K562 (cell line): ENCODE measurements around the gene OCEL1. TPM values are rescaled to one million over a fixed set of nuclear protein-coding genes. Genes with fewer than 3 reads are reported as not detected.
"Not testable (repeated sequence)": the region's sequence is repeated elsewhere in the genome, so short reads cannot be mapped to it uniquely, and the experiment has no call there.

Source experiments
- ATAC-seq: fragments of 200-7000 bp; cut with Tn5 transposase; 3 replicates; pipeline ENCODE4 v1.9.1; 2020; ENCODE audit warnings: moderate library complexity
- BruUV-seq: library from RNA; stranded (reverse); fragments of 400-500 nt; replicated peaks from 2 replicates; lab custom pipeline; 2021; lab: Mats Ljungman, UMichigan
- CTCF ChIA-PET: fragments of 300-600 bp; formaldehyde crosslinking; extraction: SDS; loops from one replicate; lab custom pipeline; 2021; ENCODE audit warnings: low intra/inter-chr PET ratio; lab: Yijun Ruan, JAX
- POLR2A ChIA-PET: fragments of 300-600, 350-650 bp; sonication (Branson Sonifier 250); formaldehyde crosslinking; extraction: SDS; loops from one replicate; lab custom pipeline; 2021; ENCODE audit warnings: antibody characterized with exemption, inconsistent platforms; lab: Yijun Ruan, JAX
- DNase-seq, 4 experiments: peaks; one replicate each; pipeline versions ENCODE4 v3.0.0 to v3.0.0-alpha.2; 2011 to 2018; ENCODE audit warnings: low spot score in 3 of 4, mixed read lengths in 3 of 4; ENCODE audit errors: extremely low read depth in 1 of 4
- FAIRE-seq: peaks from 2 replicates; lab custom pipeline; 2011; peaks lifted over from hg19 to GRCh38; lab: Jason Lieb, UNC
- H2AFZ ChIP-seq: 2 replicates; pipeline ENCODE4 v1.6.0; 2011; ENCODE audit warnings: low read depth, low read length, control low read depth, inconsistent platforms
- H3K27ac ChIP-seq: fragments of 200-600 bp; 3 replicates; pipeline ENCODE4 v1.8.0; 2011; ENCODE audit warnings: low read depth, mild to moderate bottlenecking, control low read depth, inconsistent platforms, low read length, moderate library complexity, mixed read lengths; ENCODE audit errors: extremely low read depth
- H3K27me3 ChIP-seq, 2 experiments: fragments of 300-600 bp in 1 of 2; 2 replicates in 1 of 2; 3 replicates in 1 of 2; pipeline versions ENCODE4 v1.6.0 to v1.8.0; 2011; ENCODE audit warnings: inconsistent platforms in 2 of 2, low read length in 2 of 2, mild to moderate bottlenecking in 1 of 2, mixed read lengths in 1 of 2, moderate library complexity in 1 of 2; ENCODE audit not compliant: control insufficient read depth in 2 of 2, insufficient read depth in 2 of 2
- H3K36me3 ChIP-seq: fragments of 300-600 bp; 3 replicates; pipeline ENCODE4 v1.8.0; 2011; ENCODE audit warnings: mild to moderate bottlenecking, low read length, inconsistent platforms; ENCODE audit not compliant: control insufficient read depth, insufficient read depth
- H3K4me1 ChIP-seq, 2 experiments: fragments of 200-600 bp in 1 of 2; replicated peaks in 1 of 2; 2 replicates in 1 of 2; 3 replicates in 1 of 2; pipeline versions ENCODE4 v1.5.1 to v1.8.0; 2011; ENCODE audit warnings: inconsistent platforms in 2 of 2, low read length in 2 of 2, mild to moderate bottlenecking in 1 of 2, mixed read lengths in 1 of 2, moderate library complexity in 1 of 2; ENCODE audit not compliant: control insufficient read depth in 2 of 2, insufficient read depth in 2 of 2
- H3K4me2 ChIP-seq: 2 replicates; pipeline ENCODE4 v1.6.1; 2011; ENCODE audit warnings: low read length, control low read depth, inconsistent platforms, mixed read lengths; ENCODE audit not compliant: insufficient read depth
- H3K4me3 ChIP-seq: fragments of 200-600 bp; sonication (generic), shearing (Covaris generic); 2 replicates; pipeline ENCODE4 v1.5.1; 2016; ENCODE audit warnings: control low read depth, inconsistent platforms
- H3K79me2 ChIP-seq: fragments of 200-600 bp; 3 replicates; pipeline ENCODE4 v1.8.0; 2011; ENCODE audit warnings: low read length, inconsistent platforms; ENCODE audit not compliant: control insufficient read depth, insufficient read depth
- H3K9ac ChIP-seq, 2 experiments: 2 replicates each; pipeline versions ENCODE4 v1.6.0 to v1.6.1; 2011; ENCODE audit warnings: low read depth in 2 of 2, low read length in 2 of 2, control low read depth in 1 of 2, inconsistent platforms in 1 of 2, mild to moderate bottlenecking in 1 of 2, mixed read lengths in 1 of 2; ENCODE audit not compliant: insufficient read depth in 1 of 2
- H3K9me1 ChIP-seq: one replicate; pipeline ENCODE4 v1.6.0; 2011; ENCODE audit warnings: inconsistent platforms, mild to moderate bottlenecking, low read length, moderate library complexity; ENCODE audit not compliant: control insufficient read depth, insufficient read depth
- H3K9me3 ChIP-seq: replicated peaks from 2 replicates; pipeline ENCODE4 v1.5.1; 2011; ENCODE audit warnings: low read depth, low read length, inconsistent platforms; ENCODE audit not compliant: control insufficient read depth, insufficient read depth
- H4K20me1 ChIP-seq: replicated peaks from 2 replicates; pipeline ENCODE4 v1.6.1; 2011; ENCODE audit warnings: low read length, inconsistent platforms, mixed read lengths; ENCODE audit not compliant: control insufficient read depth, insufficient read depth
- WGBS: fragments of 100-300 bp; shearing (Covaris generic); methylation state at CpG from one replicate; pipeline ENCODE4 v1.1.6; 2016; ENCODE audit warnings: low coverage, mixed read lengths; ENCODE audit not compliant: insufficient coverage; ENCODE audit errors: missing lambda C conversion rate; 5-methylcytosine and 5-hydroxymethylcytosine counted together
- in situ Hi-C: fragments of 300-500 bp; cut with MboI; formaldehyde crosslinking; loops from 4 replicates; pipeline ENCODE4 v1.15.0; 2018; ENCODE audit warnings: inconsistent platforms, mixed read lengths
- intact Hi-C: fragments of 100-400 bp; cut with micrococcal nuclease; formaldehyde crosslinking; loops from 2 replicates; pipeline ENCODE4 v1.14.2; 2022
- polyA plus RNA-seq, 8 experiments: library from polyadenylated mRNA; depleted of rRNA in 4 of 8; stranded (reverse) in 5 of 8; unstranded in 3 of 8; fragments of >200 nt; fragmentation: Nextera tagmentation in 2 of 8; fragmentation: Illumina TruSeq in 1 of 8; extraction: Ambion mirVana in 2 of 8; extraction: Trizol in 1 of 8; gene quantifications; 2 replicates each; pipeline versions ENCODE4 v1.2.1 to v1.2.3, GENCODE V29; 2011 to 2014; ENCODE audit warnings: inconsistent platforms in 1 of 8, missing spikeins in 1 of 8
- total RNA-seq, 7 experiments: library from RNA; depleted of rRNA in 6 of 7; stranded (reverse); fragments of >200 nt in 6 of 7; fragmentation: Illumina TruSeq in 2 of 7; extraction: Trizol in 2 of 7; gene quantifications; 2 replicates each; pipeline versions ENCODE4 v1.2.1 to v1.2.3, GENCODE V29; 2011 to 2021; ENCODE audit warnings: low replicate concordance in 1 of 7
- TF ChIP-seq, protein P1 (sequence below), 2 experiments: IDR thresholded peaks in 1 of 2; conservative IDR thresholded peaks in 1 of 2; 2 replicates each; pipeline ENCODE4 v1.6.1; 2016; ENCODE audit warnings: low read depth in 2 of 2, mild to moderate bottlenecking in 1 of 2, missing compliant biosample characterization in 1 of 2, missing genetic modification characterization in 1 of 2, moderate library complexity in 1 of 2

The OCEL1 gene
- total and polyA plus RNA-seq, 9 of the 15 experiments (the other 6 are each of a cell fraction or from before 2014, with no cell fraction given), result 8.0 to 38.0 (median 12.4) TPM

DNA sequence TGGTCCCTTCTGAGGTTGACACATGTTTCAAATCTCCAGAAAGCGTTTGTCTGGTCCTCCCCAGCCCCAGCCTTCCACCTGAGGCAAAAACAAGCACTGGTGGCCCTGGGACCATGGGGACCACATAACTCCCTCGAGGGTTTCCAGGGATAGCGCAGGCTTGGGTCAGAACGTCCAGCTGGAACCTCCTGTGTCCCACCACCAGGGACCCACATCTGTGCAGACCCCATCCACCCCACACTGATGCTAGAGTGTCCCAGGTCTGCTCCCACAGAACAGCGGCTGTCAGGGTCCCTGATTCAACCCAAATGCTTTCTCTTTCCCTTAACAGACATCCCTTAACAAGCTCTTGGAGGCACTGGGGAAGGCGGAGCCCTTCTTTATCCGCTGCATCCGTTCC lies 40.4 kb upstream of the OCEL1 start (continued):
- TF ChIP-seq, protein P1, sequence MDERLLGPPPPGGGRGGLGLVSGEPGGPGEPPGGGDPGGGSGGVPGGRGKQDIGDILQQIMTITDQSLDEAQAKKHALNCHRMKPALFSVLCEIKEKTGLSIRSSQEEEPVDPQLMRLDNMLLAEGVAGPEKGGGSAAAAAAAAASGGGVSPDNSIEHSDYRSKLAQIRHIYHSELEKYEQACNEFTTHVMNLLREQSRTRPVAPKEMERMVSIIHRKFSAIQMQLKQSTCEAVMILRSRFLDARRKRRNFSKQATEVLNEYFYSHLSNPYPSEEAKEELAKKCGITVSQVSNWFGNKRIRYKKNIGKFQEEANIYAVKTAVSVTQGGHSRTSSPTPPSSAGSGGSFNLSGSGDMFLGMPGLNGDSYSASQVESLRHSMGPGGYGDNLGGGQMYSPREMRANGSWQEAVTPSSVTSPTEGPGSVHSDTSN (CRISPR knock-in tag; IDR thresholded peaks at IDR 0.05; ENCODE audit: low read depth), result no peak
- TF ChIP-seq, protein P1 (tag; conservative IDR thresholded peaks at IDR 0.05; ENCODE audit: low read depth), result no peak

DNA sequence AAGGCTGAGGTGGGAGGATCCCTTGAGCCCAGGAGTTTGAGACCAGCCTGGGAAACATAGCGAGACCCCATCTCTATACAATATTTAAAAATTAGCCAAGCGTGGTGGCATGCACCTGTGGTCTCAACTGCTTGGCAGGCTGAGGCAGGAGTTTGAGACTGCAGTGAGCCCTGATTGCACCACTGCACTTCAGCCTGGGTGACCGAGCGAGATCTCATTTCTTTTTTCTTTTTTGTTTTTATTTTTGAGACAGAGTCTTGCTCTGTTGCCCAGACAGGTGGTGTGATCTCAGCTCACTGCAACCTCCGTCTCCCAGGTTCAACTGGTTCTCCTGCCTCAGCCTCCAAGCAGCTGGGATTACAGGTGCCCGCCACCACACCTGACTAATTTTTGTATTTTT lies 34.3 kb upstream of the OCEL1 start:
- H3K9ac ChIP-seq, FAIRE-seq, CTCF ChIA-PET, DNase-seq, H3K4me3 ChIP-seq, POLR2A ChIA-PET, H3K9me3 ChIP-seq, in situ Hi-C loops, intact Hi-C loops, BruUV-seq, H3K27ac ChIP-seq, H3K9me1 ChIP-seq, H3K4me2 ChIP-seq, H3K79me2 ChIP-seq, H2AFZ ChIP-seq, H4K20me1 ChIP-seq, H3K4me1 ChIP-seq, ATAC-seq, H3K27me3 ChIP-seq: not testable (repeated sequence)
- peaks cover 64% of the 10 kb centered on the region; the same call in 2 of the 3 replicates for H3K36me3 ChIP-seq
- WGBS, result 87% methylated on average over 6 of the region's 6 CpGs
